HEK293 (cell line): ENCODE measurements around the gene PPP1R12C.

Experiments
- CTCF ChIA-PET: fragments of 350-600 bp; formaldehyde crosslinking; extraction: SDS; loops from one replicate; lab custom pipeline; 2021; ENCODE audit warnings: antibody characterized with exemption; lab: Yijun Ruan, JAX
- POLR2A ChIA-PET: fragments of 300-600 bp; formaldehyde crosslinking; extraction: SDS; loops from one replicate; lab custom pipeline; 2020; ENCODE audit warnings: antibody characterized with exemption, inconsistent platforms; lab: Yijun Ruan, JAX
- H3K27ac ChIP-seq: fragments of 200-500 bp; sonication (Bioruptor generic); 2 replicates; pipeline ENCODE4 v1.5.1; 2014; ENCODE audit warnings: low read depth, low read length, control low read depth, inconsistent platforms; ENCODE audit errors: extremely low read depth
- H3K36me3 ChIP-seq, 2 experiments: fragments of 200-500 bp in 1 of 2; sonication (Bioruptor generic) in 1 of 2; 1 replicate in 1 of 2; 2 replicates in 1 of 2; pipeline ENCODE4 v1.5.1; 2014 to 2017; ENCODE audit warnings: inconsistent platforms in 2 of 2, low read length in 2 of 2; ENCODE audit not compliant: control insufficient read depth in 2 of 2, insufficient read depth in 1 of 2
- H3K4me1 ChIP-seq: fragments of 200-500 bp; sonication (Bioruptor generic); 2 replicates; pipeline ENCODE4 v1.5.1; 2014; ENCODE audit warnings: mild to moderate bottlenecking, low read length, inconsistent platforms; ENCODE audit not compliant: control insufficient read depth, insufficient read depth
- H3K4me3 ChIP-seq: 2 replicates; pipeline ENCODE4 v1.5.1; 2011; ENCODE audit warnings: low read depth, mild to moderate bottlenecking, control low read depth, low read length, moderate library complexity
- H3K9me3 ChIP-seq: fragments of 200-500 bp; sonication (Bioruptor generic); 2 replicates; pipeline ENCODE4 v1.5.1; 2014; ENCODE audit warnings: low read depth, low read length, inconsistent platforms; ENCODE audit not compliant: control insufficient read depth, insufficient read depth
- GLI4 ChIP-seq: fragments of 450-650 bp; formaldehyde crosslinking; IDR thresholded peaks from 2 replicates; pipeline ENCODE4 v1.5.1; 2016; ENCODE audit warnings: missing biosample characterization, missing genetic modification characterization
- PRDM10 ChIP-seq: fragments of 450-650 bp; formaldehyde crosslinking; IDR thresholded peaks from 2 replicates; pipeline ENCODE4 v1.5.1; 2016; ENCODE audit warnings: missing biosample characterization, missing genetic modification characterization
- ZBTB1 ChIP-seq: fragments of 450-650 bp; formaldehyde crosslinking; IDR thresholded peaks from 2 replicates; pipeline ENCODE4 v1.5.1; 2016; ENCODE audit warnings: missing biosample characterization, missing genetic modification characterization
- ZIC2 ChIP-seq: fragments of 450-650 bp; formaldehyde crosslinking; IDR thresholded peaks from 2 replicates; pipeline ENCODE4 v1.5.1; 2016; ENCODE audit warnings: missing biosample characterization, missing genetic modification characterization
- ZNF114 ChIP-seq: fragments of 450-650 bp; formaldehyde crosslinking; IDR thresholded peaks from 2 replicates; pipeline ENCODE4 v1.5.0; 2017; ENCODE audit warnings: missing biosample characterization, missing genetic modification characterization
- ZNF155 ChIP-seq: fragments of 450-650 bp; formaldehyde crosslinking; IDR thresholded peaks from 2 replicates; pipeline ENCODE4 v1.5.1; 2016; ENCODE audit warnings: missing biosample characterization, missing genetic modification characterization
- ZNF248 ChIP-seq: fragments of 450-650 bp; formaldehyde crosslinking; IDR thresholded peaks from 2 replicates; pipeline ENCODE4 v1.5.1; 2017; ENCODE audit warnings: missing biosample characterization, missing genetic modification characterization
- ZNF26 ChIP-seq: fragments of 450-650 bp; formaldehyde crosslinking; IDR thresholded peaks from 2 replicates; pipeline ENCODE4 v1.5.1; 2016; ENCODE audit warnings: missing biosample characterization, missing genetic modification characterization
- ZNF394 ChIP-seq: fragments of 450-650 bp; formaldehyde crosslinking; IDR thresholded peaks from 2 replicates; pipeline ENCODE4 v1.5.1; 2016; ENCODE audit warnings: missing biosample characterization, missing genetic modification characterization, mild to moderate bottlenecking, moderate library complexity, borderline replicate concordance
- ZNF639 ChIP-seq: fragments of 450-650 bp; formaldehyde crosslinking; IDR thresholded peaks from 2 replicates; pipeline ENCODE4 v1.5.1; 2016; ENCODE audit warnings: missing biosample characterization, missing genetic modification characterization
- ZNF701 ChIP-seq: fragments of 450-650 bp; formaldehyde crosslinking; IDR thresholded peaks from 2 replicates; pipeline ENCODE4 v1.5.1; 2016; ENCODE audit warnings: missing biosample characterization, missing genetic modification characterization
- ZNF76 ChIP-seq: fragments of 450-650 bp; formaldehyde crosslinking; IDR thresholded peaks from 2 replicates; pipeline ENCODE4; 2016; ENCODE audit warnings: low read depth, missing biosample characterization, missing genetic modification characterization, borderline replicate concordance
- ZNF843 ChIP-seq: fragments of 450-650 bp; formaldehyde crosslinking; IDR thresholded peaks from 2 replicates; pipeline ENCODE4 v1.5.1; 2016; ENCODE audit warnings: missing biosample characterization, missing genetic modification characterization

The PPP1R12C gene

GRCh38 chr19:55103190-55103589 lies 14.2 kb downstream of the PPP1R12C start (continued):
- TF ChIP-seq ZNF248 (tag by site-specific recombination): no peak
- no peak for TF ChIP-seq ZBTB1 (tag by site-specific recombination)
- TF ChIP-seq GLI4 (tag by site-specific recombination): no peak
- TF ChIP-seq ZIC2 (tag by site-specific recombination): no peak
- no peak for TF ChIP-seq ZNF843 (tag by site-specific recombination)
- no peak for TF ChIP-seq ZNF639 (tag by site-specific recombination)
- TF ChIP-seq ZNF76 (tag by site-specific recombination): no peak
- no peak for TF ChIP-seq ZNF155 (tag by site-specific recombination)
- TF ChIP-seq ZNF701 (tag by site-specific recombination): no peak
- no peak for TF ChIP-seq ZNF394

- no peak for TF ChIP-seq ZNF114 (tag by site-specific recombination)
- ChIA-PET CTCF (interaction anchor here (0.6 to 5.7 kb wide), 4 partner anchors 12 to 719 kb away, joined by 3 to 35 read pairs (median 3); no protein-coding TSS in a partner anchor), POLR2A (no interaction called here)
Observed at GRCh38 chr19:55101261-55101660, 16.2 kb downstream of the PPP1R12C start.

GRCh38 chr19:55099557-55100506 lies 17.6 kb downstream of the PPP1R12C start:
- Histone ChIP-seq H3K36me3 (peaks cover 17 to 46% of the 10 kb centered on the region in 2 experiments; a peak in 2 of 3 replicates), H3K9me3 (no peaks in the 10 kb centered on the region), H3K4me1 (no peaks in the 10 kb centered on the region), H3K4me3 (no peak overlapping the region), H3K27ac (no peak overlapping the region)
- CTCF ChIA-PET: interaction anchor here (0.5 to 5.7 kb wide), 5 partner anchors 10 to 214 kb away, joined by 3 to 35 read pairs (median 4); no protein-coding TSS in a partner anchor
- POLR2A ChIA-PET: no interaction called here
- TF ChIP-seq PRDM10 (tag by site-specific recombination) (0 out of 2 replicates have a peak, but pooled peaks have one; percentile 13), ZNF26 (tag by site-specific recombination) (no peak)

More at GRCh38 chr19:55101261-55101660, 16.2 kb downstream of the PPP1R12C start:
- H3K4me3 ChIP-seq: no peak overlapping the region
- H3K27ac ChIP-seq: no peak overlapping the region
- no peaks in the 10 kb centered on the region for H3K9me3 ChIP-seq
- no peaks in the 10 kb centered on the region for H3K4me1 ChIP-seq
- peaks cover 15 to 42% of the 10 kb centered on the region in 2 experiments; a peak in 2 of 3 replicates for H3K36me3 ChIP-seq
